ENCODE results near the gene SENP1. TPM values are rescaled to one million over a fixed set of nuclear protein-coding genes. Genes with fewer than 3 reads are reported as not detected.

The SENP1 gene
- total RNA-seq, 2 donors from 2014 or later, result 11.6 to 13.9 TPM

DNA sequence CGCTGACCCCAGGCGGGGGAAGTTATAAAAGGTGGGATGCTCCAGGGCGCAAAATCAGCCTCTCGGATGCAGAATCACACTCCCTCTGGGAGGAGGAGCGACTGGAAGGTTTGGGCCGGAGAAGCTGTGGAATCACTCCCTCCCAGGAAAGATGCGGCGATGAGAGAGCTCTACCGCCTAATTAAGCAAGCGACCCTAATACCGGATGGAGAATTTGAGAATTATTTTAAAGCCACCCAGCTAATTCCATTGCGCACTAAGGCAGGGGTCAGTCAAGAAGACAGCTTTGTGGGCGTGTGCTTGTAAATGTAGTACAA is 103.5 kb downstream of the SENP1 start:
- Histone ChIP-seq H3K27ac (no peak overlapping the region), H3K9me3 (no peaks in the 10 kb centered on the region), H3K4me1 (peaks cover 0 to 44% of the 10 kb centered on the region in 2 donors), H3K27me3 (peaks cover 10 to 26% of the 10 kb centered on the region in 2 donors), H3K4me3 (peak overlapping the region; percentile 44 to 56), H3K36me3 (no peaks in the 10 kb centered on the region)
- TF ChIP-seq CTCF (IDR thresholded peaks at IDR 0.05), result no peak
- no peak for DNase-seq (ENCODE audit: low spot score)

DNA sequence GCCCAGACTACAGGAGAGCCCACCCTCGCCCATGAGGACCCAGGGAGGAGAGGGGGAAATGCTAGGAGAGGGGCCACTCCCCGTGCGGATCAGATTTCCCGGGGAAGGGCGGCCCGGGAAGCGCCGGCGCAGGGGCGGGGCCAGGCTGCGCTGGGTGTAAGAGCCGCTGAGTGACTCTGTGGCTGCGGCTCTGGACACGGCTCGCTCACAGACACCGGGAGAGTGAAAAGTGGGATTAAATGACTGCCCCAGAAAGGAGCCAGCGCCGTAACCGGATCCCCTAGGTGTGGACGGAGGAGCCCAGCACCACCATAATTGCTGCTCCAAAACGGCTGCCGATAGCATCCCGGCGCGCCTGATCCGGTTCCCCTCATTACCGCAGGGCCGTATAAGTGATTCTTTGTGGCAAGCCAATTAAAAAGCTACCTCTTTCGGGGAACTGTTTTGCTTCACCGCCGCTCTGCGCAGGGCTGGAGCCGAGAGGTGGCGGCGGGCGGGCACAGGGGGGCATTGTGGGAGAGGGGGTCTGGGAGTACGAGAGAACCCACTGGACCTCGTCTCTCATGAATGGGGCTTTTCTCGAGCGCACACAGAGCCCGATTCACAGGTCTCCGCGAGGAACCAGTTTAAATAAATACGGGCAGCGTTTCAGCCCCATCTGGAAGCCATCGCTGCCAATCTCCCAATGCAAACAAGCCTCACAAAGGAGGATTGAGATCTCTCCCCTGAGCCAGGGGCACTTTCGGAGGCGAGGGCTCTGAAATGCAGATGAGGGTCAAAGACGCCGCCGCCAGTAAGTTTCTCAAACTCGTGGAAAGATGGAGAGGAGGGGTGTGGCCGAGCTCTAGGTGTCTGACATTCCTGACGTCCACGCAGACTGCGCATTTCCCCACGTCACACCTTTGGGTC is 104.1 kb downstream of the SENP1 start:
- Histone ChIP-seq H3K4me1 (peaks cover 0 to 44% of the 10 kb centered on the region in 2 donors), H3K9me3 (no peaks in the 10 kb centered on the region), H3K4me3 (peak overlapping the region; percentile 44 to 56), H3K27me3 (peaks cover 10 to 26% of the 10 kb centered on the region in 2 donors), H3K36me3 (no peaks in the 10 kb centered on the region), H3K27ac (peak overlapping the region in 1 of 2 donors; percentile 45)
- no peak for TF ChIP-seq CTCF (IDR thresholded peaks at IDR 0.05)
- DNase-seq (ENCODE audit: low spot score), result no peak

DNA sequence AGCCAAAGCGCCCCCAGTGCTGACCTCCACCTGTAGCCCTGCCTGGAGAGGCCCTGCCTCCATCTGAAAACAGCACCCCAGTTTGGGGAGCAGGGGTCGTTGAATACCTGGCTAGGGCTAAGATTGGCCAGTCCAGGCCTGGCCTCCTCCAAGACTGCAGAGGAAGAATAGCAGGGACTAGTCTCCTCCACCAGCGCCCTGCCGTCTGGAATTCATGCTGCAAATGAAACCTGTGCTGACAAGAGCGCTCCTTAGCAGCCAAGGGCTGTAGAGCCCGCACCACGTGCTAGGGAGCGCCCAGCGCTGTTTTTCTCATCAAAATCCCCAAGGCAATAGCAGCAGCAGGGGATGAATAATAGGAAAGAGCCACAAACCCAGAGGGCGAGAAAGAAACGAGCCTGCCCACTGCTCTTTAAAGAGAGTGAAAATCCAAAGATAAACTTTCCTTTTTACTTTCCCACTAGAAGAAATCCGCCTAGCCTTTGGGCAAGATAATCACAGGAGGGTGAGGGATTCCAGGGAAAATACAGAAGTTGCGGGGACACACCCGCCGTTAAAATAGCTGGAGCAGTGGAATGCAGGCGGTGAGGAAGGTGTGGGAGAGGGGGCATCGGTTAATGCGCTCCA is 104.9 kb downstream of the SENP1 start:
- Histone ChIP-seq H3K9me3 (no peaks in the 10 kb centered on the region), H3K36me3 (no peaks in the 10 kb centered on the region), H3K4me3 (peak overlapping the region; percentile 44 to 56), H3K27ac (peak overlapping the region in 1 of 2 donors; percentile 45), H3K27me3 (peaks cover 10 to 26% of the 10 kb centered on the region in 2 donors), H3K4me1 (peaks cover 0 to 50% of the 10 kb centered on the region in 2 donors)
- TF ChIP-seq CTCF (IDR thresholded peaks at IDR 0.05), result no peak
- no peak for DNase-seq (ENCODE audit: low spot score)

- no peak overlapping the region for H3K4me3 ChIP-seq
- peaks cover 0 to 51% of the 10 kb centered on the region in 2 donors for H3K4me1 ChIP-seq
- H3K9me3 ChIP-seq, result no peaks in the 10 kb centered on the region
- H3K36me3 ChIP-seq, result no peaks in the 10 kb centered on the region
- DNase-seq (ENCODE audit: low spot score), result no peak
- no peak overlapping the region for H3K27ac ChIP-seq
- no peak for TF ChIP-seq CTCF (IDR thresholded peaks at IDR 0.05)
- H3K27me3 ChIP-seq, result peaks cover 9 to 21% of the 10 kb centered on the region in 2 donors
These were observed 106.1 kb downstream of the SENP1 start for GRCh38 chr12:47999816-48000215.

GRCh38 chr12:47997321-47997720 is 108.6 kb downstream of the SENP1 start:
- H3K27ac ChIP-seq, result no peak overlapping the region
- DNase-seq (ENCODE audit: low spot score), result no peak
- H3K4me1 ChIP-seq, result peaks cover 0 to 26% of the 10 kb centered on the region in 2 donors
- TF ChIP-seq CTCF (IDR thresholded peaks at IDR 0.05), result no peak
- H3K4me3 ChIP-seq, result no peak overlapping the region
- H3K9me3 ChIP-seq, result no peaks in the 10 kb centered on the region
- no peaks in the 10 kb centered on the region for H3K27me3 ChIP-seq
- H3K36me3 ChIP-seq, result no peaks in the 10 kb centered on the region
